Spleen (tissue), 11 donors: Measurements from ENCODE around the gene SLC35E2B. TPM values are rescaled to one million over a fixed set of nuclear protein-coding genes. Genes with fewer than 3 reads are reported as not detected.

ENCODE experiments used
- DNase-seq: peaks from one replicate; pipeline ENCODE4 v3.0.0-alpha.2; 2020
- H3K27ac ChIP-seq, 8 donors: fragments of 200-600 bp; sonication (generic) in 7 of 8; 1 replicate in 4 of 8; 2 replicates in 4 of 8; pipeline versions ENCODE4 v1.5.0 to v1.8.0; 2016 to 2021; ENCODE audit warnings: inconsistent platforms in 4 of 8, mild to moderate bottlenecking in 4 of 8, moderate library complexity in 1 of 8
- H3K27me3 ChIP-seq, 7 donors: fragments of 200-600 bp; sonication (generic) in 6 of 7; replicated peaks in 1 of 7; 1 replicate in 4 of 7; 2 replicates in 3 of 7; pipeline versions ENCODE4 v1.5.0 to v1.8.0; 2016 to 2021; ENCODE audit warnings: inconsistent platforms in 3 of 7, mild to moderate bottlenecking in 1 of 7
- H3K36me3 ChIP-seq, 6 donors: fragments of 200-600 bp; sonication (generic) in 5 of 6; 1 replicate in 4 of 6; 2 replicates in 2 of 6; pipeline versions ENCODE4 v1.5.0 to v1.8.0; 2016 to 2021; ENCODE audit warnings: inconsistent platforms in 2 of 6
- H3K4me1 ChIP-seq, 6 donors: fragments of 200-600 bp; sonication (generic) in 5 of 6; 1 replicate in 3 of 6; 2 replicates in 3 of 6; pipeline versions ENCODE4 v1.5.0 to v1.8.0; 2016 to 2021; ENCODE audit warnings: inconsistent platforms in 3 of 6
- H3K4me3 ChIP-seq, 8 donors: fragments of 200-600 bp; sonication (generic) in 7 of 8; 1 replicate in 4 of 8; 2 replicates in 4 of 8; pipeline versions ENCODE4 v1.5.0 to v1.8.0; 2016 to 2021; ENCODE audit warnings: inconsistent platforms in 4 of 8, mild to moderate bottlenecking in 4 of 8, moderate library complexity in 2 of 8
- H3K9me3 ChIP-seq, 8 donors: fragments of 200-600 bp; sonication (generic) in 7 of 8; 1 replicate in 4 of 8; 2 replicates in 4 of 8; pipeline versions ENCODE4 v1.5.0 to v1.8.0; 2016 to 2021; ENCODE audit warnings: inconsistent platforms in 4 of 8
- CTCF ChIP-seq, 11 experiments: fragments of 200-600 bp in 7 of 11; fragments of 450-650 bp in 4 of 11; sonication (generic) in 4 of 11; IDR thresholded peaks in 8 of 11; conservative IDR thresholded peaks in 3 of 11; 1 replicate in 7 of 11; 2 replicates in 4 of 11; pipeline versions ENCODE4 v1.4.0 to v1.8.0; 2016 to 2021; ENCODE audit warnings: antibody characterized with exemption in 11 of 11, inconsistent platforms in 4 of 11, mild to moderate bottlenecking in 1 of 11
- POLR2A ChIP-seq, 3 donors: fragments of 450-650 bp; IDR thresholded peaks; one replicate each; pipeline ENCODE4 v1.5.1; 2017; ENCODE audit warnings: antibody characterized with exemption in 3 of 3, mild to moderate bottlenecking in 1 of 3
- POLR2AphosphoS5 ChIP-seq, 3 donors: sonication (generic); formaldehyde crosslinking; IDR thresholded peaks; one replicate each; pipeline ENCODE4 v1.5.1; 2017; ENCODE audit warnings: antibody characterized with exemption in 3 of 3
- WGBS, 5 donors: extraction: QIAGEN DNeasy Blood & Tissue Kit in 3 of 5; methylation state at CpG; one replicate each; pipeline versions ENCODE4 v1.1.5 to v1.1.7; 2013 to 2018; 5-methylcytosine and 5-hydroxymethylcytosine counted together
- intact Hi-C: fragments of 100-400 bp; cut with DNase I; formaldehyde crosslinking; loops from one replicate; pipeline ENCODE4 v1.15.0; 2023; ENCODE audit warnings: low total_unique reads
- polyA plus RNA-seq, 3 donors: library from polyadenylated mRNA; stranded (reverse); fragments of 200-250 nt; gene quantifications; one replicate each; pipeline ENCODE4 v1.2.1, GENCODE V29; 2013
- total RNA-seq, 7 donors: library from RNA; depleted of rRNA in 3 of 7; stranded (reverse); fragments of >200 nt in 3 of 7; fragmentation: NEBNext Ultra II Directional in 4 of 7; extraction: Animal tissue kit (Norgen Biotek cat#: 25700) in 4 of 7; gene quantifications; one replicate each; pipeline versions ENCODE4 v1.1.0 to v1.2.1, GENCODE V29; 2016 to 2021
- donor health status: healthy with polysubstance abuse.
- donor health status: DM: no; HTN: no; CAD: no; lungs with moderate emphysema.
- donor health status: DM: no; HTN: no; CAD: no.
- donor health status: Bipolar disorder and iron deficiency.
- donor health status: healthy.
- donor health status: DM: no; HTN: no; CAD: no.
- donor health status: DM: yes; HTN: yes; CAD: no.

Gene SLC35E2B
- total and polyA plus RNA-seq, 10 donors: 18.3 to 105 (median 55.3) TPM

GRCh38 chr1:1621173-1622009 is 71.2 kb downstream of the SLC35E2B start:
- peak; percentile 77 for DNase-seq
- Histone ChIP-seq H3K27ac (no peak overlapping the region), H3K27me3 (no peaks in the 10 kb centered on the region), H3K4me3 (no peak overlapping the region), H3K4me1 (peaks cover 7 to 29% (median 17%) of the 10 kb centered on the region in 6 donors), H3K9me3 (no peaks in the 10 kb centered on the region), H3K36me3 (peaks cover 0 to 52% (median 0%) of the 10 kb centered on the region in 6 donors)
- 80 to 90% (median 89%) methylated on average over 18 to 31 of the region's 31 CpGs for WGBS, 5 donors
- intact Hi-C loops: no loop called here
- TF ChIP-seq POLR2A (IDR thresholded peaks at IDR 0.05): no peak
- TF ChIP-seq POLR2AphosphoS5 (IDR thresholded peaks at IDR 0.05): peak in 1 of 3 donors; percentile 21
- TF ChIP-seq CTCF (IDR thresholded peaks at IDR 0.05 in 8 of 11, conservative IDR thresholded peaks at IDR 0.05 in 3 of 11): no peak

- peaks cover 9 to 32% (median 20%) of the 10 kb centered on the region in 6 donors for H3K4me1 ChIP-seq
- no peak overlapping the region for H3K4me3 ChIP-seq
- no peak for TF ChIP-seq CTCF (IDR thresholded peaks at IDR 0.05 in 8 of 11, conservative IDR thresholded peaks at IDR 0.05 in 3 of 11)
- no peak for TF ChIP-seq POLR2A (IDR thresholded peaks at IDR 0.05)
- no peak for TF ChIP-seq POLR2AphosphoS5 (IDR thresholded peaks at IDR 0.05)
- intact Hi-C loops: no loop called here
- no peaks in the 10 kb centered on the region for H3K9me3 ChIP-seq
- 90 to 93% (median 90%) methylated on average over 12 to 16 of the region's 16 CpGs for WGBS, 5 donors
- peak; percentile 75 for DNase-seq
- H3K36me3 ChIP-seq: peaks cover 0 to 48% (median 0%) of the 10 kb centered on the region in 6 donors
- H3K27ac ChIP-seq: no peak overlapping the region
- H3K27me3 ChIP-seq: no peaks in the 10 kb centered on the region
Measured at GRCh38 chr1:1620433-1621139, 72.0 kb downstream of the SLC35E2B start.

GRCh38 chr1:1619917-1620361 is 72.7 kb downstream of the SLC35E2B start:
- WGBS, 5 donors: 81 to 94% (median 85%) methylated on average over 9 to 14 of the region's 14 CpGs
- no peak for DNase-seq
- no peaks in the 10 kb centered on the region for H3K27me3 ChIP-seq
- no peak overlapping the region for H3K27ac ChIP-seq
- H3K36me3 ChIP-seq: peaks cover 0 to 41% (median 0%) of the 10 kb centered on the region in 6 donors
- TF ChIP-seq POLR2AphosphoS5 (IDR thresholded peaks at IDR 0.05) (no peak), CTCF (IDR thresholded peaks at IDR 0.05 in 8 of 11, conservative IDR thresholded peaks at IDR 0.05 in 3 of 11) (peak in 1 of 11 experiments; percentile 10)
- H3K4me3 ChIP-seq: no peak overlapping the region
- no peaks in the 10 kb centered on the region for H3K9me3 ChIP-seq
- intact Hi-C loops: no loop called here
- H3K4me1 ChIP-seq: peaks cover 9 to 33% (median 20%) of the 10 kb centered on the region in 6 donors
